Activated naive CD8-positive, alpha-beta T cell (primary cell): ENCODE measurements around the gene NECTIN2.

ENCODE experiments used
- H3K27ac Mint-ChIP-seq: one replicate; pipeline ENCODE4 v1.8.0; 2021; ENCODE audit warnings: mixed read lengths
- H3K27me3 Mint-ChIP-seq: one replicate; pipeline ENCODE4 v1.8.0; 2021; ENCODE audit warnings: mixed read lengths
- H3K36me3 Mint-ChIP-seq: one replicate; pipeline ENCODE4 v1.8.0; 2021; ENCODE audit warnings: mixed read lengths
- H3K4me1 Mint-ChIP-seq: one replicate; pipeline ENCODE4 v1.8.0; 2021; ENCODE audit warnings: low read depth, mixed read lengths
- H3K4me3 Mint-ChIP-seq: one replicate; pipeline ENCODE4 v1.8.0; 2021; ENCODE audit warnings: mild to moderate bottlenecking, mixed read lengths
- H3K9me3 Mint-ChIP-seq: one replicate; pipeline ENCODE4 v1.8.0; 2021; ENCODE audit warnings: low read depth, mixed read lengths

Gene NECTIN2

DNA sequence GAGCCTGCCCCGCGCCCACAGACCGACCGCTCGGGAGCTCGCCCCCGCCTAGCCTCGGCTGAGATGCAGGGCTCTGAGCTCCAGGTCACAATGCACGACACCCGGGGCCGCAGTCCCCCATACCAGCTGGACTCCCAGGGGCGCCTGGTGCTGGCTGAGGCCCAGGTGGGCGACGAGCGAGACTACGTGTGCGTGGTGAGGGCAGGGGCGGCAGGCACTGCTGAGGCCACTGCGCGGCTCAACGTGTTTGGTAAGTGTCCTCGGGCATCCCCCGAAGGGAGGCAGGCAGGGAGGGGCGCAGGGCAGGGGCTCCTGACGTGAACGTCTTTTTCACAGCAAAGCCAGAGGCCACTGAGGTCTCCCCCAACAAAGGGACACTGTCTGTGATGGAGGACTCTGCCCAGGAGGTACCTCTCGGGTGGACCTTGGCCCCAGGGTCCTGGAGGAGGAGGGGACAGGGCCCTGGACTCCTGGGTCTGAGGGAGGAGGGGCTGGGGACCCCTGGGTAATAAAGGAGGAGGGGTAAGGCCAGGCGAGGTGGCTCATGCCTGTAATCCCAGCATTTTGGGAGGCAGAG, 33.9 kb upstream of the NECTIN2 start:
- Mint-ChIP-seq H3K27me3 (peaks cover 10% of the 10 kb centered on the region), H3K36me3 (no peaks in the 10 kb centered on the region), H3K4me1 (peaks cover 7% of the 10 kb centered on the region), H3K9me3 (no peaks in the 10 kb centered on the region), H3K4me3 (no peak overlapping the region), H3K27ac (no peak overlapping the region)

DNA sequence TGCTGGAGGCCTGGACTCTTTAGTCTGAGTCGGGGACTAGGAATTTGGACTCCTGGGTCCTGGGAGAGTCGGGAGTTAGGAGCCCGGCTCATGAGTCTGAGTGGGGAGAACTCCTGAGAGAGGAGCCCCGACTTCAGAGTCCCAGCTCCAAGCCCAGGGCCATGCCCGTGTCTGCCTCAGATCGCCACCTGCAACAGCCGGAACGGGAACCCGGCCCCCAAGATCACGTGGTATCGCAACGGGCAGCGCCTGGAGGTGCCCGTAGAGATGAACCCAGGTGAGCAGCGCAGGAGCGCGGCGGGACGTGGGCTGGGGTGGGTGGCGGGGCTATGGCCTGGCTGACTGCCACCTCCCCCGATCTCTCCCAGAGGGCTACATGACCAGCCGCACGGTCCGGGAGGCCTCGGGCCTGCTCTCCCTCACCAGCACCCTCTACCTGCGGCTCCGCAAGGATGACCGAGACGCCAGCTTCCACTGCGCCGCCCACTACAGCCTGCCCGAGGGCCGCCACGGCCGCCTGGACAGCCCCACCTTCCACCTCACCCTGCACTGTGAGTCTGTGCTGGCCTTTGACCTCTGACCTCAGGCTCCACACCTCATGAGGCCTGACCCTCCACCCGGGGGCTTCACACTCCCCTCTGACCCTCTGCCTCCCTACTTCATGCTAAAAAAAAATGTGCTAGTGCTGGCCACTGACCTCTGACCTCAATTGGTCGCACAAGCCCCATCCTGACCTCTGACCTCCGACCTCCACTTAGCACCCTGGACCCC, 32.8 kb upstream of the NECTIN2 start:
- Mint-ChIP-seq H3K27me3 (peaks cover 10% of the 10 kb centered on the region), H3K27ac (no peak overlapping the region), H3K9me3 (no peaks in the 10 kb centered on the region), H3K4me3 (no peak overlapping the region), H3K36me3 (no peaks in the 10 kb centered on the region), H3K4me1 (peaks cover 7% of the 10 kb centered on the region)

DNA sequence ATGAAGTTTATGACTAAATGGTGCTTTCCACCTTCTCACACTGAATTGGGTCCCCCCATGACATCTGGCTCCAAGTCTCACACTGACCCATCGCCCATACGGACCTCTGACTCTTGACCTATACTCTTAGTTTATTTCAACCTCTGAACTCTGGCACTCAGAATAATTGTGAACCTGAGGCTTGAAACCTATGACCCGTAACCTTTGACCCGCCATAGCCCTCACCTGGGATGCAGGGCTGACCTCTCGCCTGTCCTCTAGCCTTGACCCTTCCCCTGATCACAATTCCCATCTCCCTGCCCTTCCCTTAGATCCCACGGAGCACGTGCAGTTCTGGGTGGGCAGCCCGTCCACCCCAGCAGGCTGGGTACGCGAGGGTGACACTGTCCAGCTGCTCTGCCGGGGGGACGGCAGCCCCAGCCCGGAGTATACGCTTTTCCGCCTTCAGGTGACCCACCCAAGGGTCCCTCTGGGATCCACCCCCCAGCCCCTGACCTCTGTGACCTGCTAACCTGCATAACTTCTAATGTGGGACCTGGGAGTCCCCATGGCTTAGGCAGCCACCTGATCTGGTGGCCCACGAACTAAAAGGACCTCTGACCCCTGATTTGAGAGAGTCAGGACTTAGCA, 32.1 kb upstream of the NECTIN2 start:
- no peak overlapping the region for H3K27ac Mint-ChIP-seq
- H3K4me1 Mint-ChIP-seq: peaks cover 6% of the 10 kb centered on the region
- peaks cover 10% of the 10 kb centered on the region for H3K27me3 Mint-ChIP-seq
- H3K36me3 Mint-ChIP-seq: no peaks in the 10 kb centered on the region
- no peak overlapping the region for H3K4me3 Mint-ChIP-seq
- H3K9me3 Mint-ChIP-seq: no peaks in the 10 kb centered on the region

DNA sequence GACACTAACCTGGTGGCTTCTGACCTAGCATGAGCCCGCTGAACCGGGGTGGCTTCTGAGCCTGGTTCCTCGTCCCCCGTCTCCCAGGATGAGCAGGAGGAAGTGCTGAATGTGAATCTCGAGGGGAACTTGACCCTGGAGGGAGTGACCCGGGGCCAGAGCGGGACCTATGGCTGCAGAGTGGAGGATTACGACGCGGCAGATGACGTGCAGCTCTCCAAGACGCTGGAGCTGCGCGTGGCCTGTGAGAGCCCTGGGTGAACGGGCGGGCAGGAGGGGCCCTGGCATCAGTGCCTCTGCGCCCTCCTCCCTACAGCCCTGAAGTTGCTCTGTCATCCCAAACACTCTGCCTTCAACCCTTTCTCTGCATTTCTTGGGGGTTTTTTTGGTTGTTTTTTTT, 31.6 kb upstream of the NECTIN2 start:
- Mint-ChIP-seq H3K27me3 (peaks cover 10% of the 10 kb centered on the region), H3K4me3 (no peak overlapping the region), H3K27ac (no peak overlapping the region), H3K4me1 (peaks cover under 1% of the 10 kb centered on the region), H3K9me3 (no peaks in the 10 kb centered on the region), H3K36me3 (no peaks in the 10 kb centered on the region)

DNA sequence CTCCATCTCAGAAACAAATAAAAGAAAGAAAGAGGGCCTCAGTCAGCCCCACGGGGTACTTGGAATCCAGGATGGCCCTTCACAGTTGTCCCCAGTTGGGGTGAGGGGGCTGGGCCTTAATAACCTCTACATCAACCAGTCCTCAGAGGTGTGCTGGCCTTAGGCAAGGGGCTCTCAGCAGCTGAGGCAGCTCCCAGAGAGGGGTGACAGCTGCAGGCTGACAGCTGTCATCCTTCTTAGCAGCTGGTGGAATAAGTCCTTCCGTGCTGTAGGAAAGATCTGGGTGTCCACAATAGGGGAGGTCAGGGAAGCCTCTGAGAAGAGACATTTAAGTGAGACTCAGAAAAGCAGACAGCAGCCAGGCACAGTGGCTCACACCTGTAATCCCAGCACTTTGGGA, 29.8 kb upstream of the NECTIN2 start:
- peaks cover 5% of the 10 kb centered on the region for H3K27me3 Mint-ChIP-seq
- H3K4me1 Mint-ChIP-seq: no peaks in the 10 kb centered on the region
- H3K27ac Mint-ChIP-seq: no peak overlapping the region
- H3K9me3 Mint-ChIP-seq: no peaks in the 10 kb centered on the region
- no peak overlapping the region for H3K4me3 Mint-ChIP-seq
- H3K36me3 Mint-ChIP-seq: no peaks in the 10 kb centered on the region

DNA sequence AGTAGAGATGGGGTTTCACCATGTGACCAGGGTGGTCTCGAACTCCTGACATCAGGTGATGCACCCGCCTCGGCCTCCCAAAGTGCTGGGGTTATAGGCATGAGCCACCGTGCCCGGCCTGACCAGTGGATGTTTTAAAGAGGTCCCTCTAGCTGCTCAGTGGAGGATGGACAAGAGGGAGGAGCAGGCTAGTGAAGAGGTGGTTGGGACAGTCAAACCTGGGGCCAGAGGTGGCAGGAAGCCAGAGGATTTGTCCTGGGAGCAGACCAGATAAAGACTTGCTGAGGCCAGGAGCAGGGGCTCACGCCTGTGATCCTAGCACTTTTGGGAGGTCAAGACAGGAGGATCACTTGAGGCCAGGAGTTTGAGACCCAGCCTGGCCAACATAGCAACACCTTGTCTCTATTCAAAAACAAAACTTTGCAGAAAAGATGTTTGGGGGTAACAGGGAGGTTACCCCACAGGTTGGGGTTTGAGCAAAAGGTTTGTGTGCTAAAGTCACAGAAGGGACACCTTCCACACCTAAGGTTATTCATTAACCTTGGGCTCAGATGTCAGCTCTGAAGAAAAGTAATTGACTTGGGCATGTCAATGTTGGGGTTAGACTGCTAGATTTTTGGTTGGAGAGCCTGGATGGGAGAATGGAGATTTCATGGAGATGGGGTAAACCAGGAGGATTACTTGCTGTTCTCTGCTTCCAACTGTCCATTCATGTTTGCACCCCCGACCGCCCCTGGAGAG, 28.2 kb upstream of the NECTIN2 start:
- no peak overlapping the region for H3K27ac Mint-ChIP-seq
- peaks cover 3% of the 10 kb centered on the region for H3K27me3 Mint-ChIP-seq
- no peak overlapping the region for H3K4me3 Mint-ChIP-seq
- no peaks in the 10 kb centered on the region for H3K36me3 Mint-ChIP-seq
- no peaks in the 10 kb centered on the region for H3K4me1 Mint-ChIP-seq
- no peaks in the 10 kb centered on the region for H3K9me3 Mint-ChIP-seq

DNA sequence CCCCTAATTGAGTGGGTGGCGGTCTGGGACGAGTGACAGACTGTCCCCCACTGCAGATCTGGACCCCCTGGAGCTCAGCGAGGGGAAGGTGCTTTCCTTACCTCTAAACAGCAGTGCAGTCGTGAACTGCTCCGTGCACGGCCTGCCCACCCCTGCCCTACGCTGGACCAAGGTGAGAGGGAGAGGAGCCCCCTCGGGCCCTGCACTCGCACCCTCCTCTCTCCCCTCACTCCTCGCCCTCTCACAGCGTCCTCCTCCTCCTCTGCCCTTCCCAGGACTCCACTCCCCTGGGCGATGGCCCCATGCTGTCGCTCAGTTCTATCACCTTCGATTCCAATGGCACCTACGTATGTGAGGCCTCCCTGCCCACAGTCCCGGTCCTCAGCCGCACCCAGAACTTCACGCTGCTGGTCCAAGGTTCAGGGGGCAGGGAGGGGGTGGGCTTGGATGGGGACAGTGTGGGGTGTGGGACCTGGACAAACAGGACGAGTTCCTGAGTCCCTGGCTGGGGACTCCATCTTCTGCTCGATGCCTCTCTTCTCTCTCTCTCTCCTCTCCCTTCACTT, 27.5 kb upstream of the NECTIN2 start:
- H3K4me3 Mint-ChIP-seq: no peak overlapping the region
- H3K9me3 Mint-ChIP-seq: no peaks in the 10 kb centered on the region
- no peaks in the 10 kb centered on the region for H3K36me3 Mint-ChIP-seq
- H3K27me3 Mint-ChIP-seq: peaks cover 2% of the 10 kb centered on the region
- no peaks in the 10 kb centered on the region for H3K4me1 Mint-ChIP-seq
- H3K27ac Mint-ChIP-seq: no peak overlapping the region

DNA sequence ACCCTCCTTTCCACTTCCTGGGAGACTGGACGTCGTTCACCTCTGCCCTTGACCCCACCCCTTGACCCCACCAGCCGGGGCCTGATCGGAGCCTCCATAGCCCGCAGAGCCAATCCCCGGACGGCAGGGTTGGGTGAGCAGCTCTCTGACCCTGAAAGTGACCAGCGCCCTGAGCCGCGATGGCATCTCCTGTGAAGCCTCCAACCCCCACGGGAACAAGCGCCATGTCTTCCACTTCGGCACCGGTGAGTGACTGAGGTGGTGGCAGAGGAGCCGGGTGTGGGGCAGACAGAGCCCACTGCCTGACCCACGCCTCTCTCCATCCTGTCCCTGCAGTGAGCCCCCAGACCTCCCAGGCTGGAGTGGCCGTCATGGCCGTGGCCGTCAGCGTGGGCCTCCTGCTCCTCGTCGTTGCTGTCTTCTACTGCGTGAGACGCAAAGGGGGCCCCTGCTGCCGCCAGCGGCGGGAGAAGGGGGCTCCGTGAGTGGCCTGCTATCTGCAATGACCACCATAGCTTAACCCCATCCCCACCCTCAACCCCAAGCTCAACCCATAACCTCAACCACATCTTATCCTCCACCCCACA, 26.8 kb upstream of the NECTIN2 start:
- no peak overlapping the region for H3K4me3 Mint-ChIP-seq
- H3K27ac Mint-ChIP-seq: no peak overlapping the region
- H3K9me3 Mint-ChIP-seq: no peaks in the 10 kb centered on the region
- no peaks in the 10 kb centered on the region for H3K4me1 Mint-ChIP-seq
- no peaks in the 10 kb centered on the region for H3K36me3 Mint-ChIP-seq
- H3K27me3 Mint-ChIP-seq: no peaks in the 10 kb centered on the region

DNA sequence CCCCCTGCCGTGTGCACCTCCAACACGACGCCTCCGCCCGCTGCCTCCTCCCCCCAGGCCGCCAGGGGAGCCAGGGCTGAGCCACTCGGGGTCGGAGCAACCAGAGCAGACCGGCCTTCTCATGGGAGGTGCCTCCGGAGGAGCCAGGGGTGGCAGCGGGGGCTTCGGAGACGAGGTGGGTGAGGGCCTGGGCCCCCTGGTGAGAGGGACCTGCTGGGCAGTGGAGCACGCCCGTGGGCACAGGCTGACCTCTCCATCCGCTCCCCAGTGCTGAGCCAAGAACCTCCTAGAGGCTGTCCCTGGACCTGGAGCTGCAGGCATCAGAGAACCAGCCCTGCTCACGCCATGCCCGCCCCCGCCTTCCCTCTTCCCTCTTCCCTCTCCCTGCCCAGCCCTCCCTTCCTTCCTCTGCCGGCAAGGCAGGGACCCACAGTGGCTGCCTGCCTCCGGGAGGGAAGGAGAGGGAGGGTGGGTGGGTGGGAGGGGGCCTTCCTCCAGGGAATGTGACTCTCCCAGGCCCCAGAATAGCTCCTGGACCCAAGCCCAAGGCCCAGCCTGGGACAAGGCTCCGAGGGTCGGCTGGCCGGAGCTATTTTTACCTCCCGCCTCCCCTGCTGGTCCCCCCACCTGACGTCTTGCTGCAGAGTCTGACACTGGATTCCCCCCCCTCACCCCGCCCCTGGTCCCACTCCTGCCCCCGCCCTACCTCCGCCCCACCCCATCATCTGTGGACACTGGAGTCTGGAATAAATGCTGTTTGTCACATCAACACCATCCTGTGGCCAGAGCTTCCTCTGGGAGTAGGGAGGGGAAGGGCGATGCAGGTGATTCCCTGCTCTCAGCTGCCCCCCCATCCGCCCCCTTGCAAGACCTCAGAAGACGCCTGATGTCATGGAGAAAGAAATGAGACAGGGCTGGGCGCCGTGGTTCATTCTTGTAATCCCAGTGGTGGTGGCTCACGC, 25.2 kb upstream of the NECTIN2 start:
- Mint-ChIP-seq H3K27me3 (no peaks in the 10 kb centered on the region), H3K4me1 (no peaks in the 10 kb centered on the region), H3K36me3 (no peaks in the 10 kb centered on the region), H3K9me3 (no peaks in the 10 kb centered on the region), H3K4me3 (no peak overlapping the region), H3K27ac (no peak overlapping the region)

DNA sequence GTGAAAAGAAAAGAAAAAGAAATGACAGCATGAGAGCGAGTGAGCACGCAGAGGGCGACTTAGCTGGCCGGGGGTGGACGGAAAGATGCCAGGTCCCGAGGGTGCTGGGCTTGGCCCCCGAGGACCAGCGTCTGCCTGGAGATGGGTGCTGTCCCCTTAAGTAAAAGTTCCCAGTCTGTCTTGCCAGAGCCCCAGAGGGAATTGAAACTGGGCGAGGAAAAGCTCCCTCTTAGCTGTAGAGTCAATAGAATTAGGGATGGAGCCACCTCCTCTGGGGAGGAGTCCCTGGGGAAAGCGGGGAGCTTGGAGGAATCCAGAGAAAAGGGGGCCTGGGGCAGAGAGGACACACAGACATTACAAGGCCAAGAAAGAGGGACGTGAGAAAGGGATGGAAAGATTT, 23.9 kb upstream of the NECTIN2 start:
- Mint-ChIP-seq H3K9me3 (no peaks in the 10 kb centered on the region), H3K4me1 (no peaks in the 10 kb centered on the region), H3K27me3 (peaks cover 4% of the 10 kb centered on the region), H3K27ac (no peak overlapping the region), H3K4me3 (no peak overlapping the region), H3K36me3 (no peaks in the 10 kb centered on the region)

DNA sequence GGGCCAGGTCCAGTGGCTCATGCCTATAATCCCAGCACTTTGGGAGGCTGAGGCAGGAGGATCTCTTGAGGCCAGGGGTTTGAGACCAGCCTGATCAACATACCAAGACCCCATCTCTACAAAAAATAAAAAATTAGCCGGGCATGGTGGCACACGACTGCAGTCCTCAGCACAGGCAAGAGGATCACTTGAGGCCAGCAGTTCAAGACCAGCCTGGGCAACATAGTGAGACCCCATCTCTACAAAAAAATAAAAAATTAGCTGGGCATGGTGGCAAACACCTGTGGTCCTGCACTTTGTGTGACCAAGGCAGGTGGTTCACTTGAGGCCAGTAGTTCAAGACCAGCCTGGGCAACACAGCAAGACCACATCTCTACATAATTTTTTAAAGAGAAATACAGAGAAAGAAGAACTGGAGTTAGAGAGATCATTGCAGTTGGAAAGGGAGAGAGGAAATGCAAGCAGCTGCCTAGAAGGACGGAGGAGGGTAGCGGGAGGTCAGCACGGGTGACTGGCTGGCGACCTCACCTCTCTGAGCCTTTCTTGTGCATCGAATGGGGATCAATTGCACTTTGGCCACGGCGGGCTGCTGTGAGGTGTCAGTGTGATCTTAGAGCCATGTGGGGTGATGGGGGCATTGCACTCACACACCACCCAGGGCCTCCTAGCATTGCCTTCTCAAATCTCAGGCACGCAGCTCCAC, 23.3 kb upstream of the NECTIN2 start:
- H3K4me3 Mint-ChIP-seq: no peak overlapping the region
- peaks cover 4% of the 10 kb centered on the region for H3K27me3 Mint-ChIP-seq
- H3K36me3 Mint-ChIP-seq: no peaks in the 10 kb centered on the region
- no peak overlapping the region for H3K27ac Mint-ChIP-seq
- H3K9me3 Mint-ChIP-seq: no peaks in the 10 kb centered on the region
- no peaks in the 10 kb centered on the region for H3K4me1 Mint-ChIP-seq

DNA sequence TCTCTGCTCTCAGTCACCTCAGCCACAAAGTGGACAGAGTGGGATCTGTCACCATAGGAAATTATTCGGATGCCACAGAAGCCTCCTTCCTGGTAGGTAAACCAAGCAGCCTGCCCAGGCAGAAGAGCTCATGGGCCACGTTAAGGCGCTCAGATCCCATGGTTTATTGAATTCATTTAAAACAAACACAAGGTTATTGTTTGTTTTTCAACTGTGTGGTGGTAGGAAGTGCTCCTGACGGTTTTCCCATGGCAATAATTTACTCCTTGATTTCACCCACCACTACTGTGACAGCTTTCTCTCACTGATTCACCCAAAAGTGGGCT, 22.8 kb upstream of the NECTIN2 start:
- no peaks in the 10 kb centered on the region for H3K36me3 Mint-ChIP-seq
- H3K4me1 Mint-ChIP-seq: no peaks in the 10 kb centered on the region
- H3K9me3 Mint-ChIP-seq: no peaks in the 10 kb centered on the region
- H3K27me3 Mint-ChIP-seq: peaks cover 4% of the 10 kb centered on the region
- no peak overlapping the region for H3K27ac Mint-ChIP-seq
- no peak overlapping the region for H3K4me3 Mint-ChIP-seq

DNA sequence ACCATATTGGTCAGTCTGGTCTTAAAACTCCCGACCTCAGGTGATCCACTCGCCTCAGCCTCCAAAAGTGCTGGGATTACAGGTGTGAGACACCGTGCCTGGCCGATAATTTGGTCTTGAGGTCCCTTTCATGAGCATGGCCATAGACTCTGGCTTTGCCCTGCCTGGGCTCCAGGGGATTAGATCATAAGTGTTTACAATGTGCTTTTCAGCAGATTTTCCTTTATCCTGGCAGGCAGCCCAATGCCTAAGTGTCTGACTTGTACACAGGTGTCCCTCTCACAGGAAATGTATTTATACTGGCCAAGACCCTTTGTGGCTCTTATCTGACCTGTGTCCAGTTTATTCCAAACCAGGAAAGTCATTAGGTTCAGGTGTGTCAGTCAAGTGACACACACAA, 21.3 kb upstream of the NECTIN2 start:
- Mint-ChIP-seq H3K27ac (no peak overlapping the region), H3K36me3 (no peaks in the 10 kb centered on the region), H3K9me3 (no peaks in the 10 kb centered on the region), H3K4me1 (no peaks in the 10 kb centered on the region), H3K4me3 (no peak overlapping the region), H3K27me3 (peaks cover 4% of the 10 kb centered on the region)
